Coronary artery (tissue), 2 donors: ENCODE measurements around the gene ETV4.

ENCODE experiments used
- DNase-seq: peaks from one replicate; pipeline ENCODE4 v3.0.0-alpha.2; 2017; ENCODE audit warnings: low spot score
- H3K27ac ChIP-seq, 2 donors: fragments of 200-600 bp; sonication (generic); one replicate each; pipeline ENCODE4 v1.5.1; 2016 to 2019
- H3K4me3 ChIP-seq: fragments of 200-600 bp; sonication (generic); 2 replicates; pipeline ENCODE4 v1.5.1; 2016; ENCODE audit warnings: mild to moderate bottlenecking, moderate library complexity
- TF ChIP-seq, protein P1 (sequence below): fragments of 200-600 bp; sonication (generic); IDR thresholded peaks from one replicate; pipeline ENCODE4 v1.5.1; 2019; ENCODE audit warnings: antibody characterized with exemption

ETV4 gene

DNA sequence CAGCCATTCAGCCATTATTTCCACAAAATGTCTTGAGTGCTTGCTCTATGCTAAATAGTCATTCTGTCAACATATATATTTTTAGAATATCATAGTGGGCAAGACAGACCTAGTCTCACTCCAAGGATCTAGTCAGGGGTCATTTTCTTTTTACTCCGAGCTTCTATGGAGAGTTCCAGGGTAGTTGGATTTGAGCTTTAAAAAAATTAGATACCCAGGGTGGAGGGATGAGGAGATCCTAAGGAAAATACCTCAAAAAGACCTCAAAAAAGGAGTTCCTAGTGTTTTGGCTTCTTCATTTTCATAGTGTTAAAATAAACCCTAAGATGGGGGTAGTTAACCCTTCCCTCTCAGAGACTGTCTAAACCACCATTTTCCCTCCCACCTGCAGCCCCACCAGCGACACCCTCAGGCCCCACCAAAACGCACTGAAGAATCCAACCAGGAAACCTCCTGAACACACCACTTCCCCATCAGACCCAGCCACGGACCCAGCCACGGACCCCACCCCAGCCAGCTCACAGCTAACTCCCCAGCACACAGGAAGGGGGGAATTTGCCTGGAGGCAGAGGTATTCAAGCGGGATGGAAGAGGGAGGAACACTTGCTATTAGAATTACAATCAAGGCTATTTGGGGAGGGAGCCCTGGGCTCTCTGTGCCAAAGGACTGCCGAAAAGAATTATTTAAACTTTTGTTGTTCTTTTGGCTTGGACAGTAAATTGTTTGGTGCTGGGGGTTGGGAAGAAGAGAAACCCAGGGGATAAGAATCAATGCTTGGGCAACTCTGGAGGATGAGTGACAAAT lies 2.2 kb downstream of the ETV4 start:
- TF ChIP-seq, protein P1, sequence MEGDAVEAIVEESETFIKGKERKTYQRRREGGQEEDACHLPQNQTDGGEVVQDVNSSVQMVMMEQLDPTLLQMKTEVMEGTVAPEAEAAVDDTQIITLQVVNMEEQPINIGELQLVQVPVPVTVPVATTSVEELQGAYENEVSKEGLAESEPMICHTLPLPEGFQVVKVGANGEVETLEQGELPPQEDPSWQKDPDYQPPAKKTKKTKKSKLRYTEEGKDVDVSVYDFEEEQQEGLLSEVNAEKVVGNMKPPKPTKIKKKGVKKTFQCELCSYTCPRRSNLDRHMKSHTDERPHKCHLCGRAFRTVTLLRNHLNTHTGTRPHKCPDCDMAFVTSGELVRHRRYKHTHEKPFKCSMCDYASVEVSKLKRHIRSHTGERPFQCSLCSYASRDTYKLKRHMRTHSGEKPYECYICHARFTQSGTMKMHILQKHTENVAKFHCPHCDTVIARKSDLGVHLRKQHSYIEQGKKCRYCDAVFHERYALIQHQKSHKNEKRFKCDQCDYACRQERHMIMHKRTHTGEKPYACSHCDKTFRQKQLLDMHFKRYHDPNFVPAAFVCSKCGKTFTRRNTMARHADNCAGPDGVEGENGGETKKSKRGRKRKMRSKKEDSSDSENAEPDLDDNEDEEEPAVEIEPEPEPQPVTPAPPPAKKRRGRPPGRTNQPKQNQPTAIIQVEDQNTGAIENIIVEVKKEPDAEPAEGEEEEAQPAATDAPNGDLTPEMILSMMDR = no peak
- H3K4me3 ChIP-seq = no peak overlapping the region
- no peak overlapping the region for H3K27ac ChIP-seq
- DNase-seq = no peak

- no peak for DNase-seq
- TF ChIP-seq, protein P1 = no peak
- Histone ChIP-seq H3K27ac (no peak overlapping the region), H3K4me3 (no peak overlapping the region)
These were observed 2.8 kb downstream of the ETV4 start for GRCh38 chr17:43543300-43543699.

- DNase-seq = no peak
- Histone ChIP-seq H3K4me3 (no peak overlapping the region), H3K27ac (no peak overlapping the region)
- TF ChIP-seq, protein P1 = no peak
These were observed 3.3 kb downstream of the ETV4 start for GRCh38 chr17:43542859-43543258.

DNA sequence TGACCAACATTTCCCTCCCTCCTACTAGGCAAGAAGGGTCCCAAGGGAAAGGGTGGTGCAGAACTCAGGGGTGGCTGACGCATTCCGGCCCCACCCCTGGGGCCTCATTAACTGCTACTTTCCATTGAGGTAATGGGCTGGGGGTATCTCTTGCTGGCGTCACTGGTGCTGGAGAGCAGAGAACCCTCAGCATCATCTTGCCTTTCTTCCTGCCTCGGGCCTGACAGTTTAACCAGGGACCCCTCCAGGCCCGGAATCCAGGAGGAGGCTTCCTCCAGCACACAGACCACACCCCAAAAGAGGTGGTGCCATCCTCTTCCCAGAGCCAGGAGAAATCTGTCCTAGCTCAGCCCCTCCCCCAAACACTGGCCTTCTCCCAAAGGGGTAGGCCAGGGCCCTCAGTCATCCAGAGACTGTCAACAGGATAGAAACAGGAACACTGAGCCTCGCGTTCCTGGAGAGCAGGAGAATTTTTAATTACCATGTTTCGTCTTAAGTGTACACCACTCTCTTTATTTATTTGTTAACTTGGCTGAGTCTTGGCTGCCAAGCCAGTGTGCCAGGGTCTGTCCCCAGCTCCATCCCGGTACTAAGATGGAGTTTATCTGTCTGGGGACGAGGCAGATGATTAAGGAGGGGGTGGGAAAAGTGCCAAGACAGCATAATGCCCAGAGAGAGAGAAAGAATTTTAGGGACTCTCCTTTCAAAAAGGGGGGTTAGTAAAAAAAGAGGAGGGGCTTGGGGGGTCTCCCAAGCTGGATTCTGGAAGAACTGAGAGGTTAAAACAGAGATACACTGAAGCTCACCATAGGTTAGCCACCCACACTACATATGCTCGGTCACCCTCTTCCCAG lies 5.1 kb downstream of the ETV4 start:
- TF ChIP-seq, protein P1 = no peak
- no peak overlapping the region for H3K27ac ChIP-seq
- DNase-seq = no peak
- no peak overlapping the region for H3K4me3 ChIP-seq

DNA sequence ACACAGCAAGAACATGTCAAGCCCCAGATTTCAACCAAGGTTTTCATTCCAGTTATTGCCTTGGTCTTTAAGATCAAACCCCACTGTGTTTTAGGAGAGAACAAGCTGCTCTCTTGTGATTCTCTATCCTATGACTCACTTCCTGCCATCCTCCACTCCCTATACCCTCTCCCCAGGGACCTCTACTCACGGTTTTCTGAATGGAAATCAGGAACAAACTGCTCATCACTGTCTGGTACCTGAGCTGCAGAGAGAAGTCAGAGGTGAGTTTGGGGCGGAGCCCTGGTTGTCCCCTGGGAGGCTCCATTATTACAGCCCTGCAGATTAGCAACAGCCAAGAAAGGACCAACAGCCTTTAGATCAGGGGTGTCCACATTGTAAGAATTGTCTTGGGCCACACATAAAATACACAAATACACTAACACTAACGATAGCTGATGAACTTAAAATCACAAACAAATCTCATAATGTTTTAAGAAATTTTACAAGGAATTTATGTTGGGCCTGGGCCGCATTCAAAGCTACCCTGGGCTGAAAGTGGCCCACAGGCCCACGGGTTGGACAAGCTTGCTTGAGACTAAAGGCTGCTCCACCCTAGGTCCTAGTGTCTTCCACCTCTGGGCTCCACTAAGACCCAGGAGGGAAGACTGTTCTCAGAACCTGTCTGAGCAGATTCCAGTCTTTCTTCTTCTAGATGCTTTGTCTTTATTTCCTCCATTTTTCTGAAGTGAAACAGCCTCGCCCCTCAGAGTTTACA lies 9.7 kb downstream of the ETV4 start:
- no peak overlapping the region for H3K27ac ChIP-seq
- TF ChIP-seq, protein P1 = no peak
- H3K4me3 ChIP-seq = no peak overlapping the region
- no peak for DNase-seq

- TF ChIP-seq, protein P1 = no peak
- H3K27ac ChIP-seq = no peak overlapping the region
These were observed 11.2 kb downstream of the ETV4 start for GRCh38 chr17:43534909-43535308.

More at GRCh38 chr17:43534909-43535308, 11.2 kb downstream of the ETV4 start:
- DNase-seq = no peak
- H3K4me3 ChIP-seq = no peak overlapping the region
